ENCODE results near the gene HCRTR2. TPM values are rescaled to one million over a fixed set of nuclear protein-coding genes. Genes with fewer than 3 reads are reported as not detected.

Gene HCRTR2
- total RNA-seq, 4 donors from 2014 or later = not detected

- in situ Hi-C loops (cut with MboI; ENCODE audit: low pct_ligation_motif_present in 1 of 4, low pct_unique_long_range_greater_than_20kb in 1 of 4, low sequenced_read_pairs in 3 of 4) (no loop called here), intact Hi-C loops (cut with DNase I; ENCODE audit: low total_unique reads) (no loop called here)
- Histone ChIP-seq H3K27ac (no peak overlapping the region), H3K9me3 (no peaks in the 10 kb centered on the region), H3K4me1 (no peaks in the 10 kb centered on the region), H3K27me3 (no peaks in the 10 kb centered on the region), H3K36me3 (no peaks in the 10 kb centered on the region), H3K4me3 (no peak overlapping the region)
- 72 to 75% methylated on average over 3 of the region's 3 CpGs for WGBS, 2 donors (ENCODE audit: low coverage in 1 of 2)
- TF ChIP-seq POLR2A (IDR thresholded peaks at IDR 0.05) (no peak), POLR2AphosphoS5 (IDR thresholded peaks at IDR 0.05) (no peak), EP300 (IDR thresholded peaks at IDR 0.05; ENCODE audit: low read depth) (no peak), CTCF (IDR thresholded peaks at IDR 0.05) (no peak)
- DNase-seq = no peak
Observed at GRCh38 chr6:55208478-55209458, 34.5 kb downstream of the HCRTR2 start.

GRCh38 chr6:55210952-55211351, 36.6 kb downstream of the HCRTR2 start:
- Histone ChIP-seq H3K27me3 (no peaks in the 10 kb centered on the region), H3K9me3 (peaks cover 0 to 2% of the 10 kb centered on the region in 2 donors), H3K27ac (no peak overlapping the region), H3K4me3 (no peak overlapping the region), H3K4me1 (no peaks in the 10 kb centered on the region), H3K36me3 (no peaks in the 10 kb centered on the region)
- DNase-seq = no peak
- intact Hi-C loops (cut with DNase I; ENCODE audit: low total_unique reads) (no loop called here), in situ Hi-C loops (cut with MboI; ENCODE audit: low pct_ligation_motif_present in 1 of 4, low pct_unique_long_range_greater_than_20kb in 1 of 4, low sequenced_read_pairs in 3 of 4) (no loop called here)
- TF ChIP-seq POLR2A (IDR thresholded peaks at IDR 0.05) = no peak
- TF ChIP-seq EP300 (IDR thresholded peaks at IDR 0.05; ENCODE audit: low read depth) = no peak
- TF ChIP-seq POLR2AphosphoS5 (IDR thresholded peaks at IDR 0.05) = no peak
- TF ChIP-seq CTCF (IDR thresholded peaks at IDR 0.05) = no peak

- TF ChIP-seq POLR2A (IDR thresholded peaks at IDR 0.05) = no peak
- no peak for TF ChIP-seq EP300 (IDR thresholded peaks at IDR 0.05; ENCODE audit: low read depth)
- TF ChIP-seq POLR2AphosphoS5 (IDR thresholded peaks at IDR 0.05) = no peak
- no peak for TF ChIP-seq CTCF (IDR thresholded peaks at IDR 0.05)
- peaks cover 0 to 4% of the 10 kb centered on the region in 2 donors for H3K9me3 ChIP-seq
- no peak overlapping the region for H3K27ac ChIP-seq
- intact Hi-C loops (cut with DNase I; ENCODE audit: low total_unique reads) (no loop called here), in situ Hi-C loops (cut with MboI; ENCODE audit: low pct_ligation_motif_present in 1 of 4, low pct_unique_long_range_greater_than_20kb in 1 of 4, low sequenced_read_pairs in 3 of 4) (no loop called here)
- H3K4me1 ChIP-seq = no peaks in the 10 kb centered on the region
- no peaks in the 10 kb centered on the region for H3K36me3 ChIP-seq
- WGBS, 2 donors (ENCODE audit: low coverage in 1 of 2) = 65 to 70% methylated on average over 2 of the region's 2 CpGs
- H3K4me3 ChIP-seq = no peak overlapping the region
- DNase-seq = no peak
- H3K27me3 ChIP-seq = no peaks in the 10 kb centered on the region
Observed at GRCh38 chr6:55212156-55212555, 37.8 kb downstream of the HCRTR2 start.

- no peak overlapping the region for H3K27ac ChIP-seq
- H3K9me3 ChIP-seq = peaks cover 0 to 2% of the 10 kb centered on the region in 2 donors
- TF ChIP-seq EP300 (IDR thresholded peaks at IDR 0.05; ENCODE audit: low read depth) (no peak), POLR2AphosphoS5 (IDR thresholded peaks at IDR 0.05) (no peak), CTCF (IDR thresholded peaks at IDR 0.05) (no peak), POLR2A (IDR thresholded peaks at IDR 0.05) (no peak)
- WGBS, 2 donors (ENCODE audit: low coverage in 1 of 2) = 79 to 80% methylated on average over 3 of the region's 3 CpGs
- no peaks in the 10 kb centered on the region for H3K27me3 ChIP-seq
- intact Hi-C loops (cut with DNase I; ENCODE audit: low total_unique reads) = no loop called here
- in situ Hi-C loops (cut with MboI; ENCODE audit: low pct_ligation_motif_present in 1 of 4, low pct_unique_long_range_greater_than_20kb in 1 of 4, low sequenced_read_pairs in 3 of 4) = no loop called here
- no peak for DNase-seq
- no peaks in the 10 kb centered on the region for H3K36me3 ChIP-seq
- H3K4me3 ChIP-seq = no peak overlapping the region
- no peaks in the 10 kb centered on the region for H3K4me1 ChIP-seq
Observed at GRCh38 chr6:55220961-55221360, 46.6 kb downstream of the HCRTR2 start.

Measured in transverse colon (tissue), 4 donors.